Progenitor cell of endocrine pancreas (in vitro differentiated cells): ENCODE results near the gene DYSF. TPM values are rescaled to one million over a fixed set of nuclear protein-coding genes. Genes with fewer than 3 reads are reported as not detected.

ENCODE experiments used
- DNase-seq: peaks from one replicate; pipeline ENCODE4 v3.0.0; 2021; ENCODE audit warnings: low spot score; ENCODE audit not compliant: unreplicated experiment
- H3K27ac Mint-ChIP-seq: 2 replicates; pipeline ENCODE4 v1.8.0; 2021; ENCODE audit warnings: mild to moderate bottlenecking, moderate library complexity, mixed read lengths
- H3K27me3 Mint-ChIP-seq: 2 replicates; pipeline ENCODE4 v1.8.0; 2021; ENCODE audit warnings: mixed read lengths
- H3K36me3 Mint-ChIP-seq: 2 replicates; pipeline ENCODE4 v1.8.0; 2022; ENCODE audit warnings: mixed read lengths; ENCODE audit not compliant: insufficient read depth
- H3K4me1 Mint-ChIP-seq: 2 replicates; pipeline ENCODE4 v1.8.0; 2021; ENCODE audit warnings: low read depth, mixed read lengths
- H3K4me3 Mint-ChIP-seq: 2 replicates; pipeline ENCODE4 v1.8.0; 2021; ENCODE audit warnings: low read depth, mild to moderate bottlenecking, moderate library complexity, mixed read lengths
- H3K9me3 Mint-ChIP-seq: 2 replicates; pipeline ENCODE4 v1.8.0; 2021; ENCODE audit warnings: low read depth, mixed read lengths
- CTCF ChIP-seq: fragments of 200-600 bp; sonication (generic); IDR thresholded peaks from one replicate; pipeline ENCODE4 v1.5.0; 2021; ENCODE audit warnings: antibody characterized with exemption, mild to moderate bottlenecking; ENCODE audit not compliant: unreplicated experiment
- total RNA-seq: library from RNA; stranded (reverse); gene quantifications from 2 replicates; pipeline ENCODE4 v1.2.1, GENCODE V29; 2021

DYSF gene
- total RNA-seq, 1 donor from 2014 or later: 1.4 TPM

GRCh38 chr2:71557321-71557720, 104.0 kb downstream of the DYSF start:
- Mint-ChIP-seq H3K4me3 (no peak overlapping the region), H3K27me3 (no peaks in the 10 kb centered on the region), H3K27ac (no peak overlapping the region), H3K36me3 (no peaks in the 10 kb centered on the region), H3K4me1 (peaks cover 35% of the 10 kb centered on the region), H3K9me3 (no peaks in the 10 kb centered on the region)
- DNase-seq: no peak
- TF ChIP-seq CTCF: no peak

- no peaks in the 10 kb centered on the region for H3K9me3 Mint-ChIP-seq
- no peaks in the 10 kb centered on the region for H3K36me3 Mint-ChIP-seq
- H3K4me1 Mint-ChIP-seq: peaks cover 35% of the 10 kb centered on the region
- no peak overlapping the region for H3K27ac Mint-ChIP-seq
- no peak for DNase-seq
- no peak for TF ChIP-seq CTCF
- no peaks in the 10 kb centered on the region for H3K27me3 Mint-ChIP-seq
- H3K4me3 Mint-ChIP-seq: no peak overlapping the region
These were observed 105.1 kb downstream of the DYSF start for GRCh38 chr2:71558300-71559051.

- H3K27ac Mint-ChIP-seq: no peak overlapping the region
- H3K4me3 Mint-ChIP-seq: no peak overlapping the region
- H3K9me3 Mint-ChIP-seq: no peaks in the 10 kb centered on the region
- H3K27me3 Mint-ChIP-seq: no peaks in the 10 kb centered on the region
- peaks cover 35% of the 10 kb centered on the region for H3K4me1 Mint-ChIP-seq
- TF ChIP-seq CTCF: no peak
- no peak for DNase-seq
- H3K36me3 Mint-ChIP-seq: no peaks in the 10 kb centered on the region
These were observed 105.9 kb downstream of the DYSF start for GRCh38 chr2:71559080-71559827.

- no peak for DNase-seq
- no peak overlapping the region for H3K27ac Mint-ChIP-seq
These were observed 106.7 kb downstream of the DYSF start for GRCh38 chr2:71559828-71560637.

More at GRCh38 chr2:71559828-71560637, 106.7 kb downstream of the DYSF start:
- Mint-ChIP-seq H3K36me3 (no peaks in the 10 kb centered on the region), H3K27me3 (no peaks in the 10 kb centered on the region), H3K9me3 (no peaks in the 10 kb centered on the region), H3K4me1 (peaks cover 30% of the 10 kb centered on the region), H3K4me3 (no peak overlapping the region)
- no peak for TF ChIP-seq CTCF
